GM23338 (cell line): ENCODE results near the gene ZNF516. TPM values are rescaled to one million over a fixed set of nuclear protein-coding genes. Genes with fewer than 3 reads are reported as not detected.

Experiments used
- ATAC-seq: fragments of 200-7000 bp; cut with Tn5 transposase; 3 replicates; pipeline ENCODE4 v1.9.1; 2020
- DNase-seq: peaks from one replicate; pipeline ENCODE4 v3.0.0-alpha.2; 2015; ENCODE audit warnings: low spot score
- H2AFZ ChIP-seq: fragments of 200-600 bp; sonication (generic); 2 replicates; pipeline ENCODE4 v1.8.0; 2016; ENCODE audit warnings: antibody characterized with exemption, mild to moderate bottlenecking, moderate library complexity
- H3F3A ChIP-seq: fragments of 200-600 bp; sonication (generic); replicated peaks from 2 replicates; pipeline ENCODE4 v1.8.0; 2017; ENCODE audit warnings: antibody characterized with exemption, mixed run types, low read depth
- H3K27ac ChIP-seq: fragments of 200-600 bp; sonication (generic); 2 replicates; pipeline ENCODE4 v1.6.1; 2016; ENCODE audit warnings: low read depth
- H3K27me3 ChIP-seq: fragments of 200-600 bp; sonication (generic); 2 replicates; pipeline ENCODE4 v1.8.0; 2016; ENCODE audit warnings: mild to moderate bottlenecking, mixed run types, moderate library complexity; ENCODE audit not compliant: insufficient read depth
- H3K36me3 ChIP-seq: fragments of 200-600 bp; sonication (generic); 2 replicates; pipeline ENCODE4 v1.8.0; 2016; ENCODE audit warnings: mild to moderate bottlenecking; ENCODE audit not compliant: insufficient read depth
- H3K4me1 ChIP-seq: fragments of 200-600 bp; sonication (generic); 2 replicates; pipeline ENCODE4 v1.8.0; 2016; ENCODE audit warnings: mild to moderate bottlenecking, moderate library complexity; ENCODE audit not compliant: insufficient read depth
- H3K4me2 ChIP-seq: fragments of 200-600 bp; sonication (generic); 2 replicates; pipeline ENCODE4 v1.7.1; 2017; ENCODE audit warnings: mixed run types
- H3K4me3 ChIP-seq: fragments of 200-600 bp; sonication (generic); 2 replicates; pipeline ENCODE4 v1.6.1; 2016; ENCODE audit warnings: mixed run types
- H3K79me2 ChIP-seq: fragments of 200-600 bp; sonication (generic); replicated peaks from 2 replicates; pipeline ENCODE4 v1.8.0; 2017; ENCODE audit warnings: mild to moderate bottlenecking; ENCODE audit not compliant: insufficient read depth
- H3K9me2 ChIP-seq: fragments of 200-600 bp; sonication (generic); 2 replicates; pipeline ENCODE4 v1.8.0; 2017; ENCODE audit not compliant: insufficient read depth
- H4K20me1 ChIP-seq: fragments of 200-600 bp; sonication (generic); replicated peaks from 2 replicates; pipeline ENCODE4 v1.8.0; 2017; ENCODE audit warnings: mild to moderate bottlenecking; ENCODE audit not compliant: insufficient read depth
- H3K27ac Mint-ChIP-seq: 2 replicates; pipeline ENCODE4 v1.8.0; 2020; ENCODE audit warnings: inconsistent platforms, mild to moderate bottlenecking, moderate library complexity, mixed read lengths
- H3K27me3 Mint-ChIP-seq: 3 replicates; pipeline ENCODE4 v1.8.0; 2022; ENCODE audit warnings: low read depth, mild to moderate bottlenecking, moderate library complexity, mixed read lengths, inconsistent platforms; ENCODE audit not compliant: insufficient read depth, poor library complexity
- H3K36me3 Mint-ChIP-seq: 3 replicates; pipeline ENCODE4 v1.8.0; 2021; ENCODE audit warnings: low read depth, mild to moderate bottlenecking, inconsistent platforms, moderate library complexity, mixed read lengths
- H3K4me1 Mint-ChIP-seq: 3 replicates; pipeline ENCODE4 v1.8.0; 2020; ENCODE audit warnings: mild to moderate bottlenecking, inconsistent platforms, mixed read lengths
- H3K4me3 Mint-ChIP-seq: 3 replicates; pipeline ENCODE4 v1.8.0; 2021; ENCODE audit warnings: moderate library complexity, mild to moderate bottlenecking, inconsistent platforms, mixed read lengths
- H3K9me3 Mint-ChIP-seq: 3 replicates; pipeline ENCODE4 v1.8.0; 2020; ENCODE audit warnings: moderate library complexity, mild to moderate bottlenecking, inconsistent platforms, mixed read lengths
- EZH2 ChIP-seq: fragments of 200-600 bp; sonication (generic); IDR thresholded peaks from one replicate; pipeline ENCODE4 v1.8.0; 2017; ENCODE audit warnings: antibody characterized with exemption, mild to moderate bottlenecking, low read depth; ENCODE audit not compliant: unreplicated experiment
- EZH2phosphoT487 ChIP-seq: fragments of 200-600 bp; sonication (generic); IDR thresholded peaks from one replicate; pipeline ENCODE4 v1.8.1; 2018; ENCODE audit warnings: antibody characterized with exemption; ENCODE audit not compliant: unreplicated experiment
- ZNF331 ChIP-seq: fragments of 250-450 bp; sonication (Bioruptor Pico); IDR thresholded peaks from 2 replicates; pipeline ENCODE4 v1.5.0; 2020; ENCODE audit warnings: low read depth, mild to moderate bottlenecking, moderate library complexity
- polyA plus RNA-seq: library from polyadenylated mRNA; unstranded; fragments of >200 nt; fragmentation: Nextera tagmentation; extraction: Ambion mirVana; gene quantifications from 2 replicates; pipeline ENCODE4 v1.2.1, GENCODE V29; 2016
- total RNA-seq: library from RNA; depleted of rRNA; stranded (reverse); fragments of >200 nt; shearing (Covaris generic); gene quantifications from 2 replicates; pipeline ENCODE4 v1.2.3, GENCODE V29; 2014
- TF ChIP-seq, protein P1 (sequence below): fragments of 250-450 bp; sonication (Bioruptor Pico); IDR thresholded peaks from 2 replicates; pipeline ENCODE4 v1.5.0; 2020; ENCODE audit warnings: mild to moderate bottlenecking, moderate library complexity
- TF ChIP-seq, protein P2 (sequence below), 2 experiments: fragments of 200-600 bp in 1 of 2; sonication (generic) in 1 of 2; conservative IDR thresholded peaks; 2 replicates each; pipeline versions ENCODE4 v1.5.1 to v1.6.1; 2016 to 2017; ENCODE audit warnings: antibody characterized with exemption in 2 of 2, low read depth in 2 of 2, mild to moderate bottlenecking in 2 of 2, moderate library complexity in 1 of 2

Gene ZNF516
- total and polyA plus RNA-seq, 2 experiments from 2014 or later, result 11.9 to 24.2 TPM

- TF ChIP-seq, protein P1, sequence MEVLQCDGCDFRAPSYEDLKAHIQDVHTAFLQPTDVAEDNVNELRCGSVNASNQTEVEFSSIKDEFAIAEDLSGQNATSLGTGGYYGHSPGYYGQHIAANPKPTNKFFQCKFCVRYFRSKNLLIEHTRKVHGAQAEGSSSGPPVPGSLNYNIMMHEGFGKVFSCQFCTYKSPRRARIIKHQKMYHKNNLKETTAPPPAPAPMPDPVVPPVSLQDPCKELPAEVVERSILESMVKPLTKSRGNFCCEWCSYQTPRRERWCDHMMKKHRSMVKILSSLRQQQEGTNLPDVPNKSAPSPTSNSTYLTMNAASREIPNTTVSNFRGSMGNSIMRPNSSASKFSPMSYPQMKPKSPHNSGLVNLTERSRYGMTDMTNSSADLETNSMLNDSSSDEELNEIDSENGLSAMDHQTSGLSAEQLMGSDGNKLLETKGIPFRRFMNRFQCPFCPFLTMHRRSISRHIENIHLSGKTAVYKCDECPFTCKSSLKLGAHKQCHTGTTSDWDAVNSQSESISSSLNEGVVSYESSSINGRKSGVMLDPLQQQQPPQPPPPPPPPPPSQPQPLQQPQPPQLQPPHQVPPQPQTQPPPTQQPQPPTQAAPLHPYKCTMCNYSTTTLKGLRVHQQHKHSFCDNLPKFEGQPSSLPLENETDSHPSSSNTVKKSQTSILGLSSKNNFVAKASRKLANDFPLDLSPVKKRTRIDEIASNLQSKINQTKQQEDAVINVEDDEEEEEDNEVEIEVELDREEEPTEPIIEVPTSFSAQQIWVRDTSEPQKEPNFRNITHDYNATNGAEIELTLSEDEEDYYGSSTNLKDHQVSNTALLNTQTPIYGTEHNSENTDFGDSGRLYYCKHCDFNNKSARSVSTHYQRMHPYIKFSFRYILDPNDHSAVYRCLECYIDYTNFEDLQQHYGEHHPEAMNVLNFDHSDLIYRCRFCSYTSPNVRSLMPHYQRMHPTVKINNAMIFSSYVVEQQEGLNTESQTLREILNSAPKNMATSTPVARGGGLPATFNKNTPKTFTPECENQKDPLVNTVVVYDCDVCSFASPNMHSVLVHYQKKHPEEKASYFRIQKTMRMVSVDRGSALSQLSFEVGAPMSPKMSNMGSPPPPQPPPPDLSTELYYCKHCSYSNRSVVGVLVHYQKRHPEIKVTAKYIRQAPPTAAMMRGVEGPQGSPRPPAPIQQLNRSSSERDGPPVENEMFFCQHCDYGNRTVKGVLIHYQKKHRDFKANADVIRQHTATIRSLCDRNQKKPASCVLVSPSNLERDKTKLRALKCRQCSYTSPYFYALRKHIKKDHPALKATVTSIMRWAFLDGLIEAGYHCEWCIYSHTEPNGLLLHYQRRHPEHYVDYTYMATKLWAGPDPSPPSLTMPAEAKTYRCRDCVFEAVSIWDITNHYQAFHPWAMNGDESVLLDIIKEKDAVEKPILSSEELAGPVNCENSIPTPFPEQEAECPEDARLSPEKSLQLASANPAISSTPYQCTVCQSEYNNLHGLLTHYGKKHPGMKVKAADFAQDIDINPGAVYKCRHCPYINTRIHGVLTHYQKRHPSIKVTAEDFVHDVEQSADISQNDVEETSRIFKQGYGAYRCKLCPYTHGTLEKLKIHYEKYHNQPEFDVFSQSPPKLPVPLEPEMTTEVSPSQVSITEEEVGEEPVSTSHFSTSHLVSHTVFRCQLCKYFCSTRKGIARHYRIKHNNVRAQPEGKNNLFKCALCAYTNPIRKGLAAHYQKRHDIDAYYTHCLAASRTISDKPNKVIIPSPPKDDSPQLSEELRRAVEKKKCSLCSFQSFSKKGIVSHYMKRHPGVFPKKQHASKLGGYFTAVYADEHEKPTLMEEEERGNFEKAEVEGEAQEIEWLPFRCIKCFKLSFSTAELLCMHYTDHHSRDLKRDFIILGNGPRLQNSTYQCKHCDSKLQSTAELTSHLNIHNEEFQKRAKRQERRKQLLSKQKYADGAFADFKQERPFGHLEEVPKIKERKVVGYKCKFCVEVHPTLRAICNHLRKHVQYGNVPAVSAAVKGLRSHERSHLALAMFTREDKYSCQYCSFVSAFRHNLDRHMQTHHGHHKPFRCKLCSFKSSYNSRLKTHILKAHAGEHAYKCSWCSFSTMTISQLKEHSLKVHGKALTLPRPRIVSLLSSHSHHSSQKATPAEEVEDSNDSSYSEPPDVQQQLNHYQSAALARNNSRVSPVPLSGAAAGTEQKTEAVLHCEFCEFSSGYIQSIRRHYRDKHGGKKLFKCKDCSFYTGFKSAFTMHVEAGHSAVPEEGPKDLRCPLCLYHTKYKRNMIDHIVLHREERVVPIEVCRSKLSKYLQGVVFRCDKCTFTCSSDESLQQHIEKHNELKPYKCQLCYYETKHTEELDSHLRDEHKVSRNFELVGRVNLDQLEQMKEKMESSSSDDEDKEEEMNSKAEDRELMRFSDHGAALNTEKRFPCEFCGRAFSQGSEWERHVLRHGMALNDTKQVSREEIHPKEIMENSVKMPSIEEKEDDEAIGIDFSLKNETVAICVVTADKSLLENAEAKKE (CRISPR knock-in tag), result no peak
- TF ChIP-seq EZH2phosphoT487 (no peak), ZNF331 (no peak)
Observed at GRCh38 chr18:76476665-76477561, 18.1 kb downstream of the ZNF516 start (continued).

GRCh38 chr18:76475450-76476194 is 19.4 kb downstream of the ZNF516 start:
- H3K27me3 Mint-ChIP-seq, result peaks cover 9% of the 10 kb centered on the region
- no peaks in the 10 kb centered on the region for H3K36me3 Mint-ChIP-seq
- H3K4me3 ChIP-seq, result no peak overlapping the region
- H3K9me3 Mint-ChIP-seq, result no peaks in the 10 kb centered on the region
- no peak overlapping the region for H2AFZ ChIP-seq
- H3K9me2 ChIP-seq, result no peaks in the 10 kb centered on the region
- no peak for ATAC-seq
- H3K4me1 ChIP-seq, result peaks cover 6% of the 10 kb centered on the region
- TF ChIP-seq, protein P2, sequence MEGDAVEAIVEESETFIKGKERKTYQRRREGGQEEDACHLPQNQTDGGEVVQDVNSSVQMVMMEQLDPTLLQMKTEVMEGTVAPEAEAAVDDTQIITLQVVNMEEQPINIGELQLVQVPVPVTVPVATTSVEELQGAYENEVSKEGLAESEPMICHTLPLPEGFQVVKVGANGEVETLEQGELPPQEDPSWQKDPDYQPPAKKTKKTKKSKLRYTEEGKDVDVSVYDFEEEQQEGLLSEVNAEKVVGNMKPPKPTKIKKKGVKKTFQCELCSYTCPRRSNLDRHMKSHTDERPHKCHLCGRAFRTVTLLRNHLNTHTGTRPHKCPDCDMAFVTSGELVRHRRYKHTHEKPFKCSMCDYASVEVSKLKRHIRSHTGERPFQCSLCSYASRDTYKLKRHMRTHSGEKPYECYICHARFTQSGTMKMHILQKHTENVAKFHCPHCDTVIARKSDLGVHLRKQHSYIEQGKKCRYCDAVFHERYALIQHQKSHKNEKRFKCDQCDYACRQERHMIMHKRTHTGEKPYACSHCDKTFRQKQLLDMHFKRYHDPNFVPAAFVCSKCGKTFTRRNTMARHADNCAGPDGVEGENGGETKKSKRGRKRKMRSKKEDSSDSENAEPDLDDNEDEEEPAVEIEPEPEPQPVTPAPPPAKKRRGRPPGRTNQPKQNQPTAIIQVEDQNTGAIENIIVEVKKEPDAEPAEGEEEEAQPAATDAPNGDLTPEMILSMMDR (conservative IDR thresholded peaks at IDR 0.05; ENCODE audit: low read depth in 2 of 2), result 0 out of 4 replicates have a peak, but pooled peaks of 1 of the 2 experiments have one; percentile 11
- TF ChIP-seq EZH2, result no peak
- H3K27ac ChIP-seq, result no peak overlapping the region
- H3F3A ChIP-seq, result no peaks in the 10 kb centered on the region
- no peak for DNase-seq
- no peak overlapping the region for H3K27ac Mint-ChIP-seq
- no peak overlapping the region for H3K4me2 ChIP-seq
- peaks cover 36% of the 10 kb centered on the region for H3K79me2 ChIP-seq
- no peak overlapping the region for H3K4me3 Mint-ChIP-seq
- H3K36me3 ChIP-seq, result no peaks in the 10 kb centered on the region
- H4K20me1 ChIP-seq, result no peaks in the 10 kb centered on the region
- peaks cover 18% of the 10 kb centered on the region for H3K4me1 Mint-ChIP-seq
- H3K27me3 ChIP-seq, result no peaks in the 10 kb centered on the region
